IPS-18c (cell line): Measurements from ENCODE around the gene NEURL3.

Experiments
- H3K4me3 ChIP-seq: 2 replicates; pipeline ENCODE4 v1.7.0; 2013; ENCODE audit warnings: low read depth, mild to moderate bottlenecking, low read length, moderate library complexity; ENCODE audit not compliant: insufficient read depth
- H3K9me3 ChIP-seq: one replicate; pipeline ENCODE4 v1.6.1; 2013; ENCODE audit warnings: mild to moderate bottlenecking, low read length, moderate library complexity; ENCODE audit not compliant: control insufficient read depth, insufficient read depth

Gene NEURL3

GRCh38 chr2:96520697-96521096 is 15.5 kb upstream of the NEURL3 start:
- no peak overlapping the region for H3K4me3 ChIP-seq
- no peaks in the 10 kb centered on the region for H3K9me3 ChIP-seq

DNA sequence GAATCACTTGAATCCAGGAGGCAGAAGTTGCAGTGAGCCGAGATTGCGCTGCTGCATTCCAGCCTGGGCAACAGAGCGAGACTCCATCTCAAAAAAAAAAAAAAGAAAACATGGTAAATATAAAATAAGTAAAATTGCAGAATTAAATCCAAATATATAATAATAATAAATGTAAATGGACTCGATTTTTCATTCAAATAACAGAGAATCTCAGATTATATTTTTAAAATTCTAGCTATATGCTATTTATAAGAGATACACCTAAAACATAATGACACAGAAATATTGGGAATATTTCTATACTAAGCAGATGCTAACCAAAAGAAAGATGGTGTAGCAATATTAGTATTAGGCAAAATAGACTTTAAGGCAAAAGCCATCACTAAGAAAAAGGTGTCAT is 15.1 kb upstream of the NEURL3 start:
- H3K9me3 ChIP-seq = no peaks in the 10 kb centered on the region
- no peak overlapping the region for H3K4me3 ChIP-seq

DNA sequence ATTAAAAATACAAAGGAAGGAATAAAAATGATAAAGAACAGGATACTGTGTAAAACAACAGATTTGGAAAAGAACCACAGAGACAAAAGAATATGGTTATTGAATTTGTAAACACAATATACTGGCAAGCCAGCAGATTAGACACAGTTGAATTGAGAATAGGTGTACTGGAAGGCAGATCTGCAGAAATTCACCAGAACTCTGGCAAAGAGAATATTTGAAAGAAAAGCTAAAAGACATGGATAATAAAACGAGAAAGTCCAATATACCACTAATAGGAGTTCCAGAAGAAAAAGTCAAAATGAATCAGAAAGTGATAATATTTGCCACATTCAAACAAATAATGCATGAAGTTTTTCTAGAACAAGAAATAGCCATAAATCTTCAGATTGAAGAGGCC is 11.9 kb upstream of the NEURL3 start:
- H3K9me3 ChIP-seq = no peaks in the 10 kb centered on the region
- no peak overlapping the region for H3K4me3 ChIP-seq

GRCh38 chr2:96514521-96514920 is 9.4 kb upstream of the NEURL3 start:
- H3K4me3 ChIP-seq = no peak overlapping the region
- no peaks in the 10 kb centered on the region for H3K9me3 ChIP-seq

GRCh38 chr2:96512341-96512740 is 7.2 kb upstream of the NEURL3 start:
- Histone ChIP-seq H3K9me3 (no peaks in the 10 kb centered on the region), H3K4me3 (no peak overlapping the region)

GRCh38 chr2:96511851-96512250 is 6.7 kb upstream of the NEURL3 start:
- Histone ChIP-seq H3K9me3 (no peaks in the 10 kb centered on the region), H3K4me3 (no peak overlapping the region)

DNA sequence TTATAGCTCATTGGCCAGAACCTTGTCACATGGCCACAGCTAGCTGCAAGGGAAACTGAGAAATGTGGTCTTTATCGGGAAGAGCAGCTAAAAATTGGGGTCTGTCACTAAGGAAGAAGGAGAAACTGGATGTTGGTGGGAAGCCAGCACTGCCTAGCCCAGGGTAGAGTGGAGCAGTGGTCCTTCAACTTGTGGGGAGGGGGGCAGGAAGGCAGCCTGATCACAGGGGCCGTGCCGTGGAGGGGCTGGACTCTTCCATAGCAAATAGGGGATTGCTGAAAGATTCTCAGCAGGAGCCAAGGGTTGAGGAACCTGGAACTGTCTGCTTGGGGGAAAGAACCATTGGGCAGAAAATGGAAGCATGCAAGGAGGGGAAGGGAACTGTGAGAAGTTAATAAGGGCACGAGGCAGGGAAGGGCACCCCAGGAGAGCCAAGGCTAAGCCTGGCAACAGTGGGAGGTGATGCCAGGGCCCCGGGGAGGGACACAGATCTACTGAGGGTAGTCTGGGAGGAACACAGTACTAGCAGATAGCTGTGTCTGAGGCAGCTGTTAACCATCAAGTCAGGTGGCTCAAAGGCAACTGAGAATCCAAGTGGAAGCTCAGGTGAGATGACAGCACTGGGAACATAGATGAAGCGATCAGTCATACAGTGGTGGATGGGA is 5.9 kb upstream of the NEURL3 start:
- Histone ChIP-seq H3K4me3 (no peak overlapping the region), H3K9me3 (no peaks in the 10 kb centered on the region)

DNA sequence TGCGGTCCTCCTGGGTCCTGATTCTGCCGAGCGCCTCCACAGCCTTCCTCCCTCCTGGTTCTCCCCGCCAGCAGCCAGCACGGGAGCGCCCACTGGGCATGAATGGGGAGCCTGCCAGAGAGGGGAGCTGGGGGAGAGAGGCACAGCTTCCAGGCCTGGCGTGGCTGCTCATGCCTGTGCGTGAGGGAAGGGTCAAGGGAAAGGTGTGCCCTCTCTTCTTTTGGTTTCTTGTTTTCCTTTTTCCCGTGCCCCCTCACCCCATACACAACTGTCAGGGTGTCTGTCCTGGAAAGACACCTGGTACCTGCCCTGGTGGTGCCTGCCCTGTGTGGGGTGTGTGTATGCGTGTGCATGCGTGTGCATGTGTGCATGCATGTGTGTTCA is 4.7 kb upstream of the NEURL3 start:
- Histone ChIP-seq H3K9me3 (no peaks in the 10 kb centered on the region), H3K4me3 (0 out of 2 replicates have a peak overlapping the region, but pooled peaks have one; percentile 26)

DNA sequence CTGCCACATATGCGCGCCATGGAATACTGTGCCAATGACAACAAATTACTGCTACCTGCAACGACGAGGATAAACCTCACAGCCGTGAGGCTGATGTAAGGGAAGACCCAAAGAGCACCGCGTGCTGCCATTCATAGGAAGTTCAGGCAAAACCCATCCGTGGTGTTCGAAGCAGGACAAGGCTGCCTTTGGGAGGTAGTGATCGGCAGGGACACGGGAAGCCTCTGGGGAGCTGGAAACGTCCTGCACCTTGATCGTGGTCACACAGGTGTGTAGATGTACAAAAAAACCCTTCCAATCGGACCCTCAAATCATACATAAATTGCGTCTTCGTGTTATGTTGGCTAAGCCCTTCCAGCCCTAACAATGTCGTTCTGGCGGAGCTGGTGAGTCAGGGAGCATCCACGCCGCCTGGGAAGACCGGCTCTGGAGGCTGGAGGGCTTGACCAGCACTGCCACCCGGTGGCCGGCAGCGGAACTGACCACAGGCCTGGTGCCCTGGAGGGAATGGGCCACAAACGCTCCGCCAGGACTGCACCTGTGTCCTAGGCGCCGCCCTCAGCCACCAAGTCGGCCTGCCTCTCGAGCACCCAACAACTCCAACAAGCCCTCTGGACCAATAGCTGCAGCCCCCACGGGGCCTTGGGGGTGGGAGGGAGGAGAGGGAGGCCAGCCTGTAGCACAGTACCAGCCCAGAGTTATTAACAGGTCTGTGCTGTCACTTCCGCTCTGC is 4.1 kb upstream of the NEURL3 start:
- H3K4me3 ChIP-seq = 0 out of 2 replicates have a peak overlapping the region, but pooled peaks have one; percentile 26
- no peaks in the 10 kb centered on the region for H3K9me3 ChIP-seq

- H3K4me3 ChIP-seq = 0 out of 2 replicates have a peak overlapping the region, but pooled peaks have one; percentile 20
- H3K9me3 ChIP-seq = no peaks in the 10 kb centered on the region
Observed at GRCh38 chr2:96508521-96509113, 3.5 kb upstream of the NEURL3 start.

- Histone ChIP-seq H3K9me3 (no peaks in the 10 kb centered on the region), H3K4me3 (peak overlapping the region; percentile 20; the same call in 1 of the 2 replicates)
Observed at GRCh38 chr2:96507957-96508520, 2.9 kb upstream of the NEURL3 start.

DNA sequence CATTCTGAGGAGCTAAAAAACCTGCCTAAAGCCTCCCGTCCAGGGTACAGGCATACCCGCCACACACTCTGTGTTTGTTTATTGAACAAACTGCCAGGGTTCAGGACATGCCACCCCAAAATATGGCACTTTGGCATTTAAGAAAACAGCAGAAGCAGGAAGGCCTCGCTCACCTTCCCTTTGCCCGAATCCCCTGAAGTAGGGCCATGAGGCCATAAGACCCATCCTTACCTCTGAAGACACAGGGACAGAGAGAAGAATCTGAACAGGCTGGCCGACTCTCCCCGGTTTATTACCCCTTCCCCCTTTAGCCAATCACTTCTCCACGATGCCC is 1.7 kb upstream of the NEURL3 start:
- Histone ChIP-seq H3K4me3 (no peak overlapping the region), H3K9me3 (peaks cover 2% of the 10 kb centered on the region)

GRCh38 chr2:96506016-96506906 is 1.1 kb upstream of the NEURL3 start:
- no peak overlapping the region for H3K4me3 ChIP-seq
- H3K9me3 ChIP-seq = peaks cover 2% of the 10 kb centered on the region

- peaks cover 2% of the 10 kb centered on the region for H3K9me3 ChIP-seq
- H3K4me3 ChIP-seq = no peak overlapping the region
Observed at GRCh38 chr2:96503637-96504243, 1.4 kb downstream of the NEURL3 start.

- no peak overlapping the region for H3K4me3 ChIP-seq
Observed at GRCh38 chr2:96502891-96503636, 2.1 kb downstream of the NEURL3 start.

More at GRCh38 chr2:96502891-96503636, 2.1 kb downstream of the NEURL3 start:
- H3K9me3 ChIP-seq = peaks cover 2% of the 10 kb centered on the region
